Activated gamma-delta T cell (primary cell): ENCODE measurements around the gene CHST15.
"Not testable (repeated sequence)": the region's sequence is repeated elsewhere in the genome, so short reads cannot be mapped to it uniquely, and the experiment has no call there.

ENCODE experiments used
- DNase-seq: peaks from one replicate; lab custom pipeline; 2025; lab: John Stamatoyannopoulos, UW

CHST15 gene

DNA sequence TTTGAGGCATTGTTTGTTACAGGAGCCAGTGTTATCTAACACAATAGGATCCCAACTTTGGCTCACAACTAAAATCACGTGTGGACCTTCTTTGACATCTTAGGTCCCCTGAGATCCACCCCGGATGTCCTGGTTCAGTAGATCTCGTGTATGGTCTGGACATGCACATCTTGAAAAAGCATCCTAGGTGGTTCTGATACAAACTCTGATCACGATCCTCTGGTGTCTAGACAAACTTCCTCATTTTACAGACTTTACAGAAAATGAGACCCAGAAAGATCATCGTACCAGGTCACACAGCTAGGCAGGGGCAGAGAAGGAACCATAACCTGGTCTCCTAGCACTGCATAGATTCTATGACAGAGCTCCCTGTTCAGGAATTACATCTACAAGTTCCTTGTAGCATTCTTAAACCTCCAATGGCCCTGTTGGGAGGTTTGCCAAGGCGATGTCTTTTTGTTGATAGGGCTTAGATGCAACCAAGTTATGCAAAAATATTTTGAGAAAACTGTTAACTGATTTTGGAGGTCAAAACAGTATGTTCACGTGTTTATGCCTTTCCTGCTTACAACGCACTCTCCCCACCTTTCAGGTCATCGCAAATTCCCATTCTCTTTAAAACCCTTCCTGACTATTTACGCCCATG is 30.8 kb upstream of the CHST15 start:
- DNase-seq, result no peak

GRCh38 chr10:124123156-124123555 is 29.8 kb upstream of the CHST15 start:
- no peak for DNase-seq

- DNase-seq, result no peak
Measured at GRCh38 chr10:124122211-124122610, 28.8 kb upstream of the CHST15 start.

DNA sequence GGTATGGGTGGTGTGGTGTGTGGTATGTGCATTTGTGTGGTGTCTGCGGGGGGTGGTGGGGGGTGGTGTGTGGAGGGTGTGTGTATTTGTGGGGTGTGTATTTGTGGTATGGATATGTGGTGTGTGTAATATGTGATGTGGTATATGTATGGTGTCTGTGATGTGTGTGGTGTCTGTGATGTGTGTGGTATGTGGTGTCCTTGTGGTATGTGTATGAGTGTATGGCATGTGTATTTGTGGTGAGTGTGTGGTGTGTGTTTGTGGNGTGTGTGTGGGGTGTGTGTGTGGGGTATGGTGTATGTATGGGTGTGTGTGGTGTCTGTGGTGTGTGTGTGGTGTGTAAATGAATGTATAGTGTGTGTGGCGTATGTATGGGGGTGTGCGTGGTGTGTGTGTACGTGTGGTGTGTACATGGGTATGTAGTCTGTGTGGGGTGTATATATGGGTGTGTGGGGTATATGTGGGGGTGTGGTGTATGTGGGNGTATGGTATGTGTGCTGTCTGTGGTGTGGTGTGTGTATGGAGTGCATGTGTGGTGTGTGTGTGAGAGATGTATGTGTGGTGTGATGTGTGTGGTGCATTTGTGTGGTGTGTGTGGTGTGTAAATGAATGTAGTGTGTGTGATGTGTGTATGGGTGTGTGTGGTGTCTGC is 27.1 kb upstream of the CHST15 start:
- DNase-seq, result no peak

GRCh38 chr10:124119946-124120345 is 26.5 kb upstream of the CHST15 start:
- no peak for DNase-seq

DNA sequence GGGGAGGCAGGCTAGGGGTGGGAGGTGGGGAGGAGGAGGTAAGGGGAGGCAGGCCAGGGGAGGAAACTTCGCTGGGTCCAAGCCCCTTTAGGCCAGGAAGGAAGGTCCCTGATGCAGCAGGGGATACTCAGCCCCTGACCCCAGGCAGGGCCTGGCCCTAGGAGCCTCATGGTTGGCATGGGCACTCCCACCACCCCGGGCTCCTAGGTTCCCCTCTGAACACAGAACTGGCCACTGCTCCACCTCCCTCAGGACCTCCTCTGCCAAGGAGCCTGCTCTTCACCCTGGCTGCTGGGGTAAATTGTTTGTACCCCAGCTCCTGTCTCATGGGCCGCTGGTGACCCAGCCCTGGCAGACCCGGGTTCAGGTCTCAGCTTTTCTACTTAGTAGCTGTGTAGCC is 25.8 kb upstream of the CHST15 start:
- no peak for DNase-seq

DNA sequence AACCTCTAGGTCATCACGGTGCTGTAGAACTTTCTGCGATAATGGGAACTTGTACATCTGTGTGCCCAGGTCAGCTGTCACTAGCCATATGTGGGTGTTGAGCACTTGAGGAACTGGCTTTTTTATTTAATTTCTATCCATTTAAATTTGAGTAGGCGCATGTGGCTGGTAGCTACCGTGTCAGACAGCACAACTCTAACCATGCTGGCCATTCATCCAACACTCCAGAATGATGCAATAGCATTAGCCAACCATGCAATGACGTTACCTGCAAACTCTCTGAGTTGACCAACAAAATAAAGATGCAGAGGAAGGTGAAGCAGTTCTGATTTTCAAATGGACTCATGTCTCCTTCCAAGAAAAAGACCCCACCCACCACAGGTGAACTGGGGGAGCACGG is 24.4 kb upstream of the CHST15 start:
- no peak for DNase-seq

DNA sequence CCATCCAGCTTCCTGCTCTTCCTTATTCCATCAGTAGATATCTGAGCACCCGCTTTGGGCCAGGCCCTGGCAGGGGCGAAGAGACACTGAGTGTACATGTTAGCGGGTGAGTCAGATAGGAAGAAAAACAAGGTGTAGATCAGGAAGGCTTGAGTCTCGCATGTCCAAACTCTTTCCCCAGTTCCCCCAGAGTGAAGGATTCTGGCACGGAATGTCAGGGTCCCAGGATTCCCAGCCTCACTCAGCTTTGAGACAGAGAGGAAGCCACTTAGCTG is 24.1 kb upstream of the CHST15 start:
- DNase-seq, result no peak

- DNase-seq, result no peak
Measured at GRCh38 chr10:124116771-124117510, 23.5 kb upstream of the CHST15 start.

GRCh38 chr10:124114696-124115095 is 21.3 kb upstream of the CHST15 start:
- no peak for DNase-seq

DNA sequence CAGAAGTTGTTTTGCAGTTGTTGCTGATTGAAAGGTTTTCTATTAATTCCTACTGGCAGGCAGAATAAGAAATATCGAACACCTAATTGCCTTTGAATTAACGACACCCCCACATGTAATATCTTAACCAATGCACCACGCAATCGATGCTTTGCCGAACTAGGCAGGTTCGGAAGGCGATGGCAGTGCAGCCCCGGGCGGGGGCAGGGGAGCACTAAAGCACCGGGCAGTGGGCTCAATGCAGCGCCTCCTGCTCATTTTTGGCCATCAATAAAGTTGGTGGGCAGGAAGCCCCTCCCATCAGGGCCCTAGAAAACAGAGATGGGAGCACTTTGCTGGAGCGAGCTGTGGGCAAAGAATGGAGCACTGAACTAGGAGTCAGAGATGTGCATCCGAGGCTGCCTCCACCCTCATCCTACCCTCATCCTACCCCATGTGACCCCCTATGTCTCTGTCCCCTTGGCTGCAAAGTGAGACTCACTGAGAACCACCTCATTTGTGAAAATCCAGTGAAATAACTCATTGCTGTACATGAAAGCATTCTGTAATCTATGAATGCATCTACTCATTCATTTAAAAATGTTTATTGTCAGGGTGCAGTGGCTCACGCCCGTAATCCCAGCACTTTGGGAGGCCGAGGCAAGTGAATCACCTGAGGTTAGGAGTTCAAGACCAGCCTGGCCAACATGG is 19.6 kb upstream of the CHST15 start:
- no peak for DNase-seq

DNA sequence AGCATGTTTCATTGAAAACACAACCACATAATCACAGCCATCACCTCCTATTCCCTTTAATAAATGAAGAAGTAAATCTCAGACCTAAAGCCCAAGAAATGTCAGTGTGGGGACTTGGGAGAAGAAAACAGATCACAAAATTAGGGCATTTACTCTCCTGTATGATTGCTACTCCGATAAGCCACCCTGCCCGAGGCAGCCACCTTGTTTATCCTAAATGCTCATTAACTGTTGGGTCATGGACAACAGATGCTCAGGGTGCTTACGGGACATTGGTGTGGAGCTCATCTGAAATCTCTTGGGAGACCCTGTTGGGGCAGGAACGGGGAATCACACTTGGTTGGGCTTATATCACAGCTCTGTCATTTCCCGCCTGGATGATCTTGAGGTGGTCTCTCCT is 17.5 kb upstream of the CHST15 start:
- DNase-seq, result no peak

DNA sequence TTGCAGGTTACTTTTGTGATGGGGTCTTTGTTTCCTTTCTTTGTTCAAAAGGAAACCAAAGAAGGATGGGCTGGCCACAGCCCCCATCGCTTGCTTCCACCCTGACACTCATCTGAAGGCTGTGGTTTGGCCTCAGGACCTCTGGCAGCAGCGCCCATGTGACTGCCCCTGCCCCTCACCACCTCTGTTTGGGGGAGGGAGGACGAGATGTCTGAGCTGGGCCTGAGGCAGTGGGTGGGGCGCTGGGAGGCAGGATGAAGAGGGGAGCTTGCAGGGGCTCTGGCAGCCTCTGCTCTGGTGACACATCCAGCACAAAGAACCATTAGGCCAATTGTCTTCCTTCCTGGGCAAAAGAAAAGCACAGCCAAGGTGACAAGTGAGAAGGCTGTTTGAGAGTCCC is 15.9 kb upstream of the CHST15 start:
- no peak for DNase-seq

GRCh38 chr10:124107072-124107471 is 13.7 kb upstream of the CHST15 start:
- DNase-seq, result no peak

GRCh38 chr10:124106241-124106879 is 13.0 kb upstream of the CHST15 start:
- DNase-seq, result no peak

GRCh38 chr10:124105594-124105993 is 12.2 kb upstream of the CHST15 start:
- no peak for DNase-seq

DNA sequence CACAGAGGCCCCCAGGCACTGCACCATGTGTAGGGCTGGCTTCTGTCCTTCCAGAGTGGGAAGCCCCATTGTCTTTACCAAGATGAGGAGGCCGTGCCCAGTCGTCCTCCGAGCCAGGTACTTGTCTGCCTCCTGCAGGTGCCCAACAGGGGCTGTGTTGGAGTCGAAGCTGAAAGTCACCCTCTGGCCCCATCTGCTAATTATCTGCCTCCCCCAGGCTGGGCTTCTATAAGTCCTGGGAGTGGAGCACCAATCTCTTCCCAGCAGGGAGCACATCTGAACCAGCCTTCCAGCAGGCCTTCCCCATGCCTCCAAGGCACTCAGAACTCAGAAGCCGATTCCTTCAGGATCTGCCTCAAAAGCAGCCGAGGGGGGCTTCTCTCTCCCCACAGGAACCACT is 11.6 kb upstream of the CHST15 start:
- DNase-seq, result no peak

DNA sequence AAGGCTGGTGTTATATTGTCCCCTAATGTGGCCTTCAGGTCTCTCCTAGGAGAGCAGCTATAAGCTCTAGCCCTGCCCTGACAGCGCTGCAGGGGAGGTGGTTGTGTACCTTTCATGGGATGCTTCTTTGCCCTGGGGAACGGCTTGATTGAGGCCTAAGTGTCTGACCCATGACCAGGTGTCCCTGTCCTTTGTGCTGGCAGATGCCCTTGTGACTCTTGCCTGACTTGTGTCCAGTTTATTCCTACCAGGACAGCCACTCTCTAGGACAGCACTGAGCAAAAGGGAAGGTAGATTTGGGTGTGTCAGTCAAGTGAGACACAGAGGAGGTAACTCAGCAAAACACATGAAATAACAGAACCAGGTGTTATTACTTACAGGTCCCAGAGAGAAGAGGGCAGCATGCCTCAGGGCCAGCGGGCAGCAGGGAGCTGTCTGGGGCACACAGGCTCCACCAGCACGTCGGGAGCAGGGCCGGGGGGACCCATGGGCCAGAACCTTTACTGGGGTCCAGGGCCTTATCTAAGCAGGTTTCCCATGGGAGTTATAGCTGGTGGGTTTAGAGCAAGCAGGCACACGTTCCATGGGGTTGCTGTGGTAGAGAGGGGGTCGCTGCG is 10.7 kb upstream of the CHST15 start:
- DNase-seq, result no peak

DNA sequence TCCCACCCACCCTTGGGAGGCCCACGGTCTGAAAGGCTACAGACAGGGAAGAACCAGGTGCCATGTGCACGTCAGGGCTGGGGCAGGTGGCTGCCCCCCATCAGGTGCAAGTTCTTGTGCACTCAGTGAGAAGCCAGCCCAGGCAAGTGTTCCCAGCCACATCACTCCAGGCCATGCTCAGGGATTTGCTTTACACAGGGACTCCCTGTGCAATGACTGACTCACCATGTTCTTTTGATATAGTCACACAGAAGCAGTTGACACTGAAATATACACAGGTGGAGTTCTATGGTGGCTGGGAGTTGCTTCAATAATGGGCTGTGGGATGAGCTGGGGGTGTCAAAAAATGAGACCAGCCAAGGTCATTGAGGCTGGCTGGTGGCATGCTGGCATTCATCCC is 8.0 kb upstream of the CHST15 start:
- DNase-seq, result no peak

GRCh38 chr10:124100651-124101050 is 7.3 kb upstream of the CHST15 start:
- DNase-seq, result not testable (repeated sequence)

DNA sequence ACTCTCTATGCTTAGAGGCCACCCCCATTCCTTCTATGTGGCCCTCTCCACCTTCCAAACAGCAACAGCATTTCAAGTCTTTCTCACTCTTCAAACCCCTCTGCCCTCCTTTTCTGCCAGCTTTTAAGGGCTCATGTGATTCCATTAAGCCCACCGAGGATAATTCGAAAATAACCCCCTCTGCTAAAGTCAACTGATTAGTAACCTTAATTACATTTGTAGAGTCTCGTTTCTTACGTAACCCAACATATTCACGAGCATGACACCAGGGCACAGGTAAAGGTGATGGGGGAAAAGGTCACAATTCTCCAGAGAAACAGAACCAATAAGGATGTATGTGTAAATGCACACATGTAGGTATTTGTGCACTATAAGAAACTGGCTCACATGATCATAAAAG is 6.7 kb upstream of the CHST15 start:
- no peak for DNase-seq

- no peak for DNase-seq
Measured at GRCh38 chr10:124099604-124100003, 6.2 kb upstream of the CHST15 start.
